ENCODE measurements around the gene HHATL.

- TF ChIP-seq CTCF (IDR thresholded peaks at IDR 0.05; ENCODE audit: low read length) (no peak), EZH2phosphoT487 (IDR thresholded peaks at IDR 0.05; ENCODE audit: low read length) (no peak), EZH2 (optimal IDR thresholded peaks at IDR 0.05; ENCODE audit: low read depth, low read length) (no peak)
Measured at GRCh38 chr3:42694366-42694765, 8.2 kb downstream of the HHATL start.
